NCI-H2227 treated with DMSO at 0.1 percent for 48 hours (cell line): ENCODE data around the gene NUFIP2.
"Not testable (repeated sequence)": the region's sequence is repeated elsewhere in the genome, so short reads cannot be mapped to it uniquely, and the experiment has no call there.

ENCODE experiments used
- DNase-seq: peaks from one replicate; lab custom pipeline; 2025; lab: John Stamatoyannopoulos, UW

The NUFIP2 gene

DNA sequence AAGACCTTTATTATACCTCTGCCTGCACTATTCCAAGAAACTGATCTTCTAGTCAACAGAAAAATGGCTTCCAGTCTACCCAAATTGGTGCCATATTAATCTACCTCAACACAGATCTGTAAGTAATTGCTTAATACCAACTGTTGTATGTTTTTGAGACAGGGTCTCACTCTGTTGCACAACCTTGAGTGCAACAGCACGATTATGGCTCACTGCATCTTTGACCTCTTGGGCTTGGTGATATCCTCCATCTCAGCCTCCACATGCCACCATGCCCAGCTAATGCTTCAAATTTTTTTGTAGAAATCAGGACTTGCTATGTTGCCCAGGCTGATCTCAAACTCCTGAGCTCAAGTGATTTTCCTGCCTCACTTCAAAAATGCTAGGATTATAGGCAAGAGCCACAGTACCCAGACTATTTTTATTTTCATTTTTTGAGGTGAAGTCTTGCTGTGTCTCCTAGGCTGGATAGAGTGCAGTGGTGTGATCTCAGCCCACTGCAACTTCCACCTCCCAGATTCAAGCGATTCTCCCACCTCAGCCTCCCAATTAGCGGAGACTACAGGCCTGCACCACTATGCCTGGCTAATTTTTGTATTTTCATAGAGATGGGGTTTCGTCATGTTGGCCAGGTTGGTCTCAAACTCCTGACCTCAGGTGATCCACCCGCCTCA is 14.4 kb downstream of the NUFIP2 start:
- no peak for DNase-seq

DNA sequence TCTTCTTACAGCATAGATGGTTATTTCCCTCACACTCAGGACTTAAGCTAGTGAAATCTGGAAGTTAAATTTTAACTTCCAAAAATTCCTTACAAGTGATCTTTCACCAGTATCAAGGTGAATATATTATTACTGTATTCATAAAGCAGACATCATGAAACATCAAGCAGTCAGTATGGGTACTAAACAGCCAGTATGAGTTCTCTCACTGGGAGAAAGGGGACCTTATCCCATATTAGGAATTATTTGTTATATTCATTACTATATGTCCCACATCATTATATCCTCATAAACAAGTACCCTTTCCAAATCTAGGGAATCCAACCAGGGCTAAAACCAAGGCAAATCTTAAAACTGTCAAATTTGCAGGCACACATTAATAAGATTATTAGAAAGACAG is 15.3 kb downstream of the NUFIP2 start:
- no peak for DNase-seq

DNA sequence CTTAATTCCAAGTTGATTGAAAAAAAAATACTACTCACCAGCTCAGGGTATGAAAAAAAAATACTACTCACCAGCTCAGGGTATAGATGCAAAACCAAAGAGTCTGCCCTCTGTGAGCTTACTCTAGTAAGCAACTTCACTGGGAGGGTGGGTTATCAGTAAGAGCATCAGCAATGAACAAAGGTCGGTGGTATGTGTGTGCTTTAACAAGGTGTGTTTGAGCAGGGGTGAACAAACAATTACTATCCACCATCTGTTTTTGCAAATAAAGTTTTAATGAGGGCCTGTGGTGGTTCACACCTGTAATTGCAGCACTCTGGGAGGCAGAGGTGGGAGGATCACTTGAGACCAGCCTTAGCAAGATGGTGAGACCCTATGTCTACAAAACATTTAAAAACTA is 20.0 kb downstream of the NUFIP2 start:
- DNase-seq, result no peak

DNA sequence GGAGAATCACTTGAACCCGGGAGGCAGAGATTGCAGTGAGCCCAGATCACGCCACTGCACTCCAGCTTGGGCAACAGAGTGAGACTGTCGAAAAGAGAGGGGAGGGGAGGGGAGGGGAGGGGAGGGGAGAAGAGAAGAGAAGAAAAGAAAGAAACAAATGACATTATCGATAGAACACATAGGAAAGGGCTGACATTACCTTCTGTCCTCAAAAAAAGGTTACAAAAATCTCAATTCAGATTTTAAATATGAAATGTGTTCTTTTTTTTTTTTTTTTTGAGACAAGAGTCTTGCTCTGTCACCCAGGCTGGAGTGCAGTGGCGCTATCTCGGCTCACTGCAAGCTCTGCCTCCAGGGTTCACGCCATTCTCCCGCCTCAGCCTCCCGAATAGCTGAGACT is 22.0 kb downstream of the NUFIP2 start:
- not testable (repeated sequence) for DNase-seq

DNA sequence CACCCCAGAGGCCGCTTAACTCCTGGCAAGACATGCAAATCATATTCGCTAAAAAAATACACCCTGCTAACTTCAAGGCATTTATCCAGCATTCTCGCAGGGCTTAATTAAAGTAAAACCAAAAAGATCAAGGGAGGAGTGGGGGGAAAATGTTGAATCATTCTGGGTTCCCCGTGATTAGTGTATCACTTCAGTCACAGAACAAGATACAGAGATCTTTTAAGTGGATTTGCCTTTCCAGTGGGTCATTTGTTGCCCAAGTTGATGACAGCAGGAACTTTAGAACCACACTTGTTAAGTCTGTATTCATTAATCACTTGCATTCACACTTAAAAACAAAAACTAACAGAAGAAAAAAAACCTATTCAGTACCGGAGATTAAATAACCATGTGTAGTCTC is 30.0 kb downstream of the NUFIP2 start:
- DNase-seq, result no peak

DNA sequence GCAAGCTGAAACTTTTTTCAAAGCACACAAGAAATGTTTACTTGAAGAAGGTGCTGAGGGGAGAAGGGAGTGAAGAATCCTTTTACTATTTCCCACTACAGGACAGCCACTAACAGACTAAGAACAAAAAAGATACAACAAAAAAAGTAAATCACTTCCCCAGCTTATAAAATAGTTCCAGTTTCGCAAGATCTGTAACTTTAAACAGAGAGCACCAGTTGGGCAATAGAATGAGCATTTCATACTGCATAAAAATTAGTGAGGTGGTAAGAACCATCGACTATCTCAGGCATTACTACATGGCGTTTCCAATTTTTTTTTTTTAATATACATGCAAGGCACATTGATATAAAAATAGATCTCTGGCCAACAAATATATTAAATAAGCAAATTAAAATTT is 36.2 kb downstream of the NUFIP2 start:
- no peak for DNase-seq

DNA sequence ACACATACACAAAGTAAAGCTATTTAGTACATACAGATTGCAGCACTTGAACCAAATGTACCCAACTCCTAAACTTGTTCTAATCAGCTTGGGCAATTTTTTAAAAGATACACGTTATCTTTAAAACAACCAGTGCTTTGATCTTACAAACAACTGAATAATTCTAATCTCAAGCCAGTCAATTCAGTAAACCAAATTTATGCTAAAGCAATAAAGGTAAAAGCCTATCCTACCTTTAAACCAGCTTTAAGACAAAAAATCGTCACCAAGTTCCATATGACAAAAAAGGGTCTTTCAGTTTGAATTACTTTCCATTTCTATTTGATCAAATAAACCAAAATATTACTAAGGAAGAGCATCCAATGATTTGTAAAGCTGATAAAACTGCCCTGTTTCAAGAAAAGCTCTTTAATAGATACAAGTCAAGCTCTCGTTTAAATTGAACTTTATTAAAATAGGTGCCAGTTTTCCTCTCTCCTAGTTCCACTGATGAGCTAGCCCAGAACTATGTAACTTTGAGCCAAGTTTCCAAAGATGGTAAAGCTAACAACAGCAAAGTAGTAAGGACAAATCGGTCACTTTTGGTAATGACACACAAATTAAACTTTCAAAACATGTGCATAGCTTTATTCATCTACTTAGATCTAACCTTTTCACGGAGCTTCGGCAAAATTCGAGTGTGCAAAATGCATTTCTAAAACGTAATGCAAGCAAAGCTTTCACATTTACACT is 37.0 kb downstream of the NUFIP2 start:
- DNase-seq, result no peak

DNA sequence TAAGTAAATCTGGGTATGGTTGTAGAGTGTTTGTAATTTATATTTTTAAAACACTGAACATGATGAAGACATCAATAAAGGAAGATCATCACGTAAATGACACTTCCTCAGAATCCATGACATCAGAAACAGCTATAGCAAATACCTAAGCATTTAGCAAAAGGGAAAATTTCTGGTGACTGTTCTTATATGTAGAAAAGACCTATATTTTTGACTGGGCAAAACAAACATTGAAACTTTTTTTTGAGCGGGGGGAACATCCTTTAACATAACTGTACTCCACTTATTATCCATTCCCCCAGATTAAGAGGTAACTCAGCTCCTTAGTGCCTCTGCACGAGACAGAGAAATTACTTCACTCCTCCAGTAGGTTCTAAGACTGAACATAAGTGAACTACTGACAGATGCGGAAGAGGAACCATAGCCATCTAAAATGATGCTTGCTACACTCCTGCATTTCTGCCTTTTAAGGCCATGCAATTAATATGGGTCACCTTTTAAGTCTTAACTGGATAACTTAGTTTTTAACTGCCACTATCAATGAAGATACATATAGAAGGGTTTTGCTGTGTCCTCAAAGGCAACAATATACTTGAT is 37.9 kb downstream of the NUFIP2 start:
- no peak for DNase-seq

DNA sequence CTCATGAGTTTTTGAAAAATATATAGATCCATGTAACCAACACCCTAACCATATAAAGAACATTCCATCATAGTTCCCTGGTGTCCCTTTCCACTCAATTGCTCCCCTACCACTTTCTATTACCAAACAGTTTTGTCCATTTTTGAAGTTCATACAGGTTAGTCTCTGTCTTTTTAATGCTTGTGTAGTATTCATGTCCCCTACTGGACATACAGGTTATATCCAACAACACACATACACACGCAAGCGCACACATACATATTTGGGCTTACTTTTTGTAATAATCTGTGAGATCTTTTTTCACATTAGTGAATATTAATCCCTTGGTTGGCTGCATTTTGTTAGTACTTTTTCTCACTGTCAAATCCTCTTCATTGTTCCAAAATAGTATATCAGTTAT is 40.9 kb downstream of the NUFIP2 start:
- DNase-seq, result no peak

DNA sequence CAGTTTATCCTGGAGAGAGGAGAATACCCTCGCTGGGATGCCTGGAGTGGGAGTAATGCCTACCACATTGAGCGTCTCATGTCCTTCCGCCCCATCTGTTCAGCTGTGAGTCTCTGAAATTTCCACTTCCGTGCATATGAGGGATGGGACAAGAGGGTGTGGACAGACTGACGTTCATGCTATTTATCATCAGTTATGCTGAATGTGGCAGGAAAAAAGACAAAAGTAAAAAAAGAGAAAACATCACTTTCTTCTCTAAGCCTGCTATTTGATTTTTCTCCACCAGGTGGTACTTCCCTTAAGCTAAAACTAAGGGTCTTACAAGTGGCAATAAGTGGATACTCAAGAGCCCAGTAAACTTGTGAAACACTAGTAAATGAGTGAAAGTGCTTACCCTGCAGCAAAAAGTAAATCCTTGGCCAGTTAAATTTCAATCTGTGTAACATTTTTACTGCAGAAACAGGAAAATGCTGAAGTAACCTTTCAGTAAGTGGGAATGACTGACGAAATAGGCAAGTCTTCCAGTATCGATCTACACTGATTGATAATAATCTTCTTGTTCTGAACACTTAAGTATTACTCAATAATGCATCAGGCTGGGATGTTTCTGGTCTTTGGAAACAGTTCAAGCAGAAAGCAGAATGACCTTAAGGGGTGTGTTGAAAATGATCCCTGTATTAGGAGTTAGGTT is 41.7 kb downstream of the NUFIP2 start:
- DNase-seq, result no peak

DNA sequence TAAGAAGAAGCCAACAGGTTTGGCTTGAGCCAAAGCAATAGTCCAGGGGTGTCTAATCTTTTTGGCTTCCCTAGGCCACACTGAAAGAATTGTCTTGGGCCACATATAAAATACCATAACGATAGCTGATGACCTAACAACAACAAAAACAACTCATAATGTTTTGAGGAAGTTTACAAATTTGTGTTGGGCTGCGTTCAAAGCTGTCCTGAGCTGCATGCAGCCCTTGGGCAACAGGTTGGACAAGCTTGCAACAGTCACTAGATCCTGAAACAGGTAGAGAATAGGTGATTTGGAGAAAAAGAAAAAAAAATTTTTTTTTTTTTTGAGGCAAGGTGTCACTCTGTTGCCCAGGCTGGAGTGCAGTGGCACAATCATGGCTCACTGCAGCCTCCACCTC is 42.8 kb downstream of the NUFIP2 start:
- no peak for DNase-seq

DNA sequence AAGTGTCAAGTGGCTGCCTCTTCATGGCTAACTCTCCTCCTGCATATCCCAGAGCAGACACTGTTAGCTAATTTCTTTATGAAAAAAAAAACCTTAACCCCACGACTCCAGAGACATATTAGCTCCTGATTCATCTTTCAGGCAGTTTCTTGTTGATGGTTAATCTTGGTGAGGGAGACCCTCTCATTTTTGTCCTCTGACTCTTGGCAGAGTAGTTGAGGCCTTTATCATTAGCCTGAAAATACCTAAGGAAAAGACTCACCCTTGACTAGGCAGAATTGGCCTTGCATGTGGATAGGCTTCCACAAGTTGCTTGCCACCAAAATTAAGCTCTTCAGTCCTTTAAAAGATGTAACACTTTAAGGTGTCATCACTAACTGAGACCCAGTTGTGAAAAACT is 43.3 kb downstream of the NUFIP2 start:
- DNase-seq, result no peak

DNA sequence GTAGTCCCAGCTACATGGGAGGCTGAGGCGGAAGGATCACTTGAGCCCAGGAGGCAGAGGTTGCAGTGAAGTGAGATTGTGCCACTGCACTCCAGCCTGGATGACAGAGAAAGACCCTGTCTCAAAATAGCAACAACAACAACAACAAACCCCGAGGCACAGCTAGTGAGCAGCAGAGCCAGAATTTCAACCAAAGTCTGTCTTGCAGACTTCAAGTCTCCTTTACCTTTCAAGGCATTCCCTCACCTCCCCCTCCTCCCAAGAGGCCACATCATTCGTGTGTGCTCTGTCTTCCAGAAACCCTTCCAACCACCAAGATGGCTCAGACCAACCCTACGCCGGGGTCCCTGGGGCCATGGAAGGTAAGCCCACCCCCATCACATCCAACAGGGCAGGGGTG is 45.1 kb downstream of the NUFIP2 start:
- no peak for DNase-seq

DNA sequence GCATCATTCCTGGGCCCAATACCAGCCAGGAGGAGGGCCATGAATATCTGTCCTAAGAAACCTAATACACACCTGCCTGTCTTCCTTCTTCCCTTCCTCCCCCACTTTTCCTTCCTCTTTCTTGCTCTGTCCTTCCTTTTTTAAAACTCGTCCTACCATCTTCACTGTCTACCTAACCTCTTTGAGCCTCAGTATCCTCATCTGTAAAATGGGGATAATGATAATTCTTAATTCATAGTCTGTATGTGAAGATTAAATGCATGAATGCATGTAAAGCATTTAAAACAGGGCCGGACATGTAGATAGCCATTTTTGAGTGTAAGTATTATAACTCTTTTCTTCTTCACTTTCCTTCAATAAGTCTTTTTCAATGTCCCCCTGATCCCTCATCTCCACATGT is 46.7 kb downstream of the NUFIP2 start:
- DNase-seq, result no peak

DNA sequence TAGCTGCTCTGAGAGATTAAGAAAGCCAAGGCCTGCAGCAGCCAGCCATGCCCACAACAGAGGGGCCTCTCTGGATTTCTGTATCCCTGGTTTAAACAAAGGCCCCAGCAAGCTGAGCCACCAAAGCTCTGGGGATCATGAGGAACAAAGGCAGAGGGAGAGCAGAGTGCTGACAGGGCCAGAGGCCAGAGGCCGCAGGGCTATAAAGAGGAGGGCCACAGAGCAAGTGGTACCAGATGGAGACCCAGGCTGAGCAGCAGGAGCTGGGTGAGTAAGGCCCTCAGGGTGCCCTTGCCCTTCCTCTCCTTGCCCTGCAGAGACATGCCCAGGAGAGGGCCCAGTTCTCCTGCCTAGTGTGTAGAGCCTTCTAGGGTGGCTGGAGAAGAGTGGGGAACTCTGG is 47.3 kb downstream of the NUFIP2 start, which contains the start of gene CRYBA1:
Gene CRYBA1, plus strand, starts transcription at position 232 of the 400 bp plus-strand sequence. Its CDS starts 5 bp downstream, at position 237.
- DNase-seq, result no peak

DNA sequence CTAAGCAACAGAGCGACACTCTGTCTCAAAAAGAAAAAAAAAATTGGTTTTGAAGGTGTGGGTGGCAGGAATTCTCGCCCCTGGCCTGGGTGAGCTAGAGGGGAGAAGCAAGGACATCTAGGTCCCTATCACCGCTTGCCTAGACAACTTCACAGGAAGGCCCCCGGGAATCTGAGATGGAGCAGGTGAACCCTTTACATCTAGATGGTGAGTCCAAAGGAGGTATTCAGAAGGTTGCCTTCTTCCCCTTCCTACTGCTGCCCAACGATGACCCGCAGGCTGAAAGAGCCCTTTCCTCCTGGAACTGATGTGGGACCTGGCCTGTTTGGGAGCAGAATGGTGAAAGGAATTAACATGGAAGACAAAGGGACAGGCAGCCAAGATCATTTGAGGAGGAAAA is 48.5 kb downstream of the NUFIP2 start:
- DNase-seq, result no peak

DNA sequence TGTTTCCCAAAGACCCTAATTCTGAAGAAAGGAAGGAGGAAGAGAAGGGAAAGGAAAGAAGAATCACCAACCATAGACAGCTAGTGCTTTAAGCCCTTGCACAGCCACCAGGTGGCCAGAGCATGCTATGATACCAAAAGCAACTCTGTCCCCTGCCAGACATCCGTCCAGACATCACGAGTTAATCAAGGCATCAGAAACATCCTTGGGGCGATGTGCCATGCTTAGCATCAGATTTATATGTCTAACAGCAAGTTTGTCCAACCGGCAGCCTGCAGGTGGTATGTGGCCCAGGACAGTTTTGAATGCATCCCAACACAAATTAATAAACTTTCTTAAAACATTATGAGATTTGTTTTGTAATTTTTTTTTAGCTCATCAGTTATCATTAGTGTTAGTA is 50.2 kb downstream of the NUFIP2 start:
- no peak for DNase-seq

DNA sequence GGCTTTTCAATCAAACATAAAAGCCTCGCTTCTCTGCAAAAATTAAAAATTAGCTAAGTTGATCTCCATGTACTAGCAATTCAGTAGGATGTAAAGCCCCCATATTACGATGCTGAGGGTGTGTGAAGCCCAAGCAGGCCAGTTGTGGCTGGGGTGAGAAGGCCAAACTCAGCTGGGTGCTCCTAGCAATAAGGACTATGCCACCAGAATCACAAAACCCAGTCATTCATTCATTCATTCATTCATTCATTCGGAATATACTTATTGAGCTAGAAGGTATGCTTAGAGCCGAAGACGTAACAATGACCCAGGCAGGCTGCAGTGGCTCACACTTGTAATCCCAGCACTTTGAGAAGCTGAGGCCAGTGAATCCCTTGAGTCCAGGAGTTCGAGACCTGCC is 51.2 kb downstream of the NUFIP2 start:
- DNase-seq, result no peak

DNA sequence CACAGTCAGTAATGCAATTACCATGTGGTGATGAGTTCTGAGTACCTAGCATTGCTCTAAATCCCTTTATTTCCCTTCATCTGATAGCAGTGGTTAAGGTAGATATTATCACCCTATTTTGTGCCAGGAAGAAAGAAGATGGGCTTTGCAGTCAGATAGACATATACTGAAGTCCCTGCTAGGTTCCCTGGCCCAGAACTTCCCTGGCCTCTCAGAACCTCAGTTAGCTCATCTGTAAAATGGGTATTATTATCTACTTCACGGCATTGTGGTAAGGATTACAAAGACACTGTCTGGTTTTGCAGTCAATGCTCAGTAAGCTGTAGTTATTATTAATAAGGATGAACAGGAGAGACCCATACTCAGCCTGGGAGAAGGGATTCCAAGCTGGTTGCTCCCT is 51.9 kb downstream of the NUFIP2 start:
- no peak for DNase-seq

DNA sequence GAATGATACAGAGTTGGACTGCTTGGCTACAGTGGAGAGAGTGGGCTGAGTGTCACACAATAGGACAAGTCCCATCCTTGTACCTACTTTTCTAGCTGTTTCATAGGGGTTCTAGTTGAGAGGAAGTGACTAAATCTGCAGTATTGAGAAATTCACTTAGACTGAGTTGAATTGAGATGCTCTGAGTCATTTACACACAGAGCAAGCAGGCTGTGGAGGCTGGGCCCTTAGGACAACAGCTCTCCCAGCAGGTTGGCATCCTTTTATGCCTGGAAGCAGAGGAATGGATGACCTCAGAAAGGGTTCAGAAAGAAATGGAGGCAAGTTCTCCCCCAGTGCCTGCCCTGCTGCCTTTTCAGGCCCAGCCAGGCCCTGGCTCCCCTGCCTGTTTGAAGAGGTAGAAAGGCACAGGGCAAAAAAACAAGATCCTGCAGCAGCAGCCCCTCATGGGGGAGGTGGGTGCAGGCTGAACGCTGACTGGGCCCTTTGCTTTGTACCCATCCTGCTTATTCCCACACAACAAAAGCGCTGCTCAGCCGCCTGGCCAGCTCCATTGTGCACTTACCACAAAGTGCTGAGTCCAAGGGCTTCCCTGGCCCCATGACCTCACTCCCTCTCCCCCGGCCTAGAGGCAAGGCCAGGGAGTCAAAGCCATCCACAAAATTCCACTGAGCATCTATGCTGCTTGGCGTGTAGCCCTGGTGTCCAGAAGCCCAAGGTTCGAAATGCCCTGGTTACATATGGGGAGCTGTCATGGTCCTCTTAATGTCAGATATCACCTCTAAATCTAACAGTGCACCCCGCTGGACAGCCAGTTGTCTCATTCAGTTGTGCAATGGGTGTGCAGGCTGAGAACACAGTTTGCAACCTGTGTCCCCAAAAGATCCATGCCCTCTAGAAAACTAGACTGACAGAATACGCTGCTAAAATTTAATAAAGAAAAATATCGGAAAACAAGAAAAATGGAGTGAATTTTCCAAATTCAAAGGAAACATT is 52.7 kb downstream of the NUFIP2 start:
- peak; percentile 3 for DNase-seq

DNA sequence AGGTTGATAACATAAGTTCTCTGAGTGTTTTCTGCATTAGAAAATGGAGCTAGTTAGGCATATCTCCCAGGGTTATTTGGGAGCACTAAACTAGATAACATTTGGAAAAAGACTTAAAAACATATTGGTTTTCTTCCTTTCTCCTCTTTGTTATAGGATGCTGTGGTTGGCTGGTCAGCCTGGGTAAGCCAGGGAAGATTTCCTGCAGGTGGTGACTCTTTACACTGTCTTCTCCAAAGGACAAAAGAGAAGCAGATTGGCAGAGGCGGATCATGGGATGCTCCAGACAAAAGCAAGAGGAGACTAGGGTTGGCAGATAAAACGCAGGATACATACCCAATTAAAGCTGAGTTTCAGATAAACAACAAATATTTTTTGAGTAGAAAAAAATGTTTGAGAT is 53.5 kb downstream of the NUFIP2 start:
- DNase-seq, result no peak
